Activated T-helper 2 cell treated with anti-CD3 and anti-CD28 coated beads, Interferon-gamma antibody, Interleukin-2, Interleukin-4, amounts not matched to agents 10 μg/mL and 5 μg/mL and 100 μg/mL, durations not matched to agents 14 hours and 24 hours and 36 hours (primary cell): ENCODE results near the gene OPCML. TPM values are rescaled to one million over a fixed set of nuclear protein-coding genes. Genes with fewer than 3 reads are reported as not detected.

Experiments used
- DNase-seq: peaks from one replicate; pipeline ENCODE4 v3.0.0; 2021; ENCODE audit warnings: low spot score
- H3K27ac Mint-ChIP-seq: one replicate; pipeline ENCODE4 v1.8.0; 2021; ENCODE audit warnings: mixed read lengths
- H3K27me3 Mint-ChIP-seq: one replicate; pipeline ENCODE4 v1.8.0; 2021; ENCODE audit warnings: low read depth, mixed read lengths
- H3K36me3 Mint-ChIP-seq: one replicate; pipeline ENCODE4 v1.8.0; 2021; ENCODE audit warnings: low read depth, mixed read lengths
- H3K4me1 Mint-ChIP-seq: one replicate; pipeline ENCODE4 v1.8.0; 2021; ENCODE audit warnings: low read depth, mixed read lengths
- H3K4me3 Mint-ChIP-seq: one replicate; pipeline ENCODE4 v1.8.0; 2021; ENCODE audit warnings: low read depth, mild to moderate bottlenecking, moderate library complexity, mixed read lengths
- H3K9me3 Mint-ChIP-seq: one replicate; pipeline ENCODE4 v1.8.0; 2021; ENCODE audit warnings: mixed read lengths
- intact Hi-C: fragments of 100-400 bp; cut with micrococcal nuclease; formaldehyde crosslinking; loops from one replicate; pipeline ENCODE4 v1.15.1; 2023
- total RNA-seq: library from RNA; stranded (reverse); gene quantifications from 2 replicates; pipeline ENCODE4 v1.2.3, GENCODE V29; 2022

OPCML gene
- total RNA-seq, 1 donor from 2014 or later, result not detected

DNA sequence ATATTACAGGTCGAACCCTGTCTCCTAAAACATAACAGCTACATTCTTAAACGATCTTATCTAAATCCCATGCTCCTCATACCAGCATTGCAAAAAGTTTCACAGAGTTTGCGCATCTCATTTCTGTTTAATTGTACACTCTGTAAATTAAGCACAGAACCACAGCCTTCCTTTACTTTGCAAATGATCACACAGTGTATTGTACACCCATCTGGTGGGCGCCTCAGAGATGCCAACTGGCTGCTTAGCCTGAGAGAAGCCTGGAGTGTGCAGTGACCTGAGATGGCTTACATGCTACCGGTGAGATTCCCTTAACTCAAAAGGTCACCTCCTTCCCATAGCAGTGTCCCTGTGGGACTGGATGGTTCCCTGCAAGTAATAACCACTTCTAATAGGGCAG lies 1077.3 kb downstream of the OPCML start:
- H3K27ac Mint-ChIP-seq, result no peak overlapping the region
- no peaks in the 10 kb centered on the region for H3K27me3 Mint-ChIP-seq
- no peak for DNase-seq
- no peak overlapping the region for H3K4me3 Mint-ChIP-seq
- H3K4me1 Mint-ChIP-seq, result no peaks in the 10 kb centered on the region
- no peaks in the 10 kb centered on the region for H3K36me3 Mint-ChIP-seq
- peaks cover 25% of the 10 kb centered on the region for H3K9me3 Mint-ChIP-seq
- intact Hi-C loops, result no loop called here

DNA sequence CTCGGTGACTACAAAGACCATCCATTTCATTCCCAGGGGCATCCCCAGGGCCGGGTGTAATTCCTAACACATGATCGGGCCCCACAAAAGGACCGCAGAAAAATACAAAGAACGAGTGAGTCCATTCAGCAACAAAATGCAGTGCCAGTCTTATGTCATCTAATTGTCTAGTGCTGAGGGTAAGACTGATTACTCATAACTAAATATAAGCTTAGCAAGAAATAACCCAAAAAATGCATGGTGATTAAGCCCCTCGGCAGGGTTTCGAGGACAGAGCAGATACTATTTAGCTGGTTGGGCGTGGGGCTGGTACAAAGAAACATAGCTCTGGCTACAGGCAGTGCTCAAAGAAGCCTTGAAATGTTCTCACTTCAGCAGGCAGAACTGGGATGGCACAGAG lies 1078.9 kb downstream of the OPCML start:
- no peaks in the 10 kb centered on the region for H3K4me1 Mint-ChIP-seq
- DNase-seq, result no peak
- H3K9me3 Mint-ChIP-seq, result peaks cover 20% of the 10 kb centered on the region
- no peak overlapping the region for H3K27ac Mint-ChIP-seq
- no peaks in the 10 kb centered on the region for H3K27me3 Mint-ChIP-seq
- no peak overlapping the region for H3K4me3 Mint-ChIP-seq
- H3K36me3 Mint-ChIP-seq, result no peaks in the 10 kb centered on the region
- intact Hi-C loops, result no loop called here

DNA sequence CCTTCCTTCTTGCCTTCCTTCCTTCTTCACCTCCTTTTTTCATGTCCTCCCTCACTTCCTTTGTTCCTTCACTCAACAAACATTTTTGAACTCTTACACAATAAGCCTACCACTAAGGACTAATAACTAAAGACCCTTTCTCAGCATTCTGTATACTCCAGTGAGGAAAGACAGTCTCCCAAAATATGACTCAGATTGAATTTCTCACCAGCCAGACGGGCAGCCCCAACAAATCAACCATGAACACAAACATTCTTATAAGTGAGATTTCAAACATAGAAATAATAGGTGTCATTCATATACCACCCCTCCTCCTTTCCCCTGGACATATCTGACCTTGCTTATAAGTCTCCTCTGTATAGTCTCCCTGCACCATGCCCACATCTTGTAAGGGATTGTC lies 1079.7 kb downstream of the OPCML start:
- no peak for DNase-seq
- intact Hi-C loops, result no loop called here
- no peak overlapping the region for H3K27ac Mint-ChIP-seq
- H3K4me1 Mint-ChIP-seq, result no peaks in the 10 kb centered on the region
- no peaks in the 10 kb centered on the region for H3K27me3 Mint-ChIP-seq
- peaks cover 20% of the 10 kb centered on the region for H3K9me3 Mint-ChIP-seq
- no peak overlapping the region for H3K4me3 Mint-ChIP-seq
- no peaks in the 10 kb centered on the region for H3K36me3 Mint-ChIP-seq

DNA sequence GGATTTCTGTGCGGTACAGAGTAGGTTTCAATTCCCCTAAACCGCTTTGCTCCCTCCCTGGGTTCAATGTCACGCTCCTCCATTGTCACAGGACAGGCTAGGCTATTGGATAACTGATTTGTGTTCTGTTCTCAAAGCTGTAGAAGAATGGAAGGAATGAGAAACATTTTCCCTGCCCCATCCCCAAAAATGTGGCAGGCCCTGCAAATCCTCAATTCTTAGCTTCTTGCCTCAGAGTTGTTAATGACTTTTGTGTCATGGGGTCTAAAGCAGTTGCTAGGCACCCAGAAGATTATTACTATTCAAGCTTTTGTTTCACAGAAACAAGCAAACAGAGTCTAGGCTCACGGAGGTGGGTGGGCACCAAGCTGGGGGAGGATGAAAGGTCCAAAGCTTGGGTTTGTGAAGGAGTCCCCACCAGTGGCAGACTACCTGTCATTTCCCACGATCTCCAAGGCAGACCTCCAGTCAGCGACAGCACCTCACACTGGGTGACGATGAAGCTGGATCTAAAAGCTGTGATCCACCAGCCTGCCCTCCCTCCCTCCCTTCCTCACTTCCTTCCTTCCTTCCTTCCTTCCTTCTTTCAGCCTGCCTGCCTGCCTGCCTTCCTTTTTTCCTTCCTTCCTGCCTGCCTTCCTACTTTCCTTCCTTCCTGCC lies 1080.2 kb downstream of the OPCML start:
- intact Hi-C loops, result no loop called here
- Mint-ChIP-seq H3K4me3 (no peak overlapping the region), H3K4me1 (no peaks in the 10 kb centered on the region), H3K36me3 (no peaks in the 10 kb centered on the region), H3K9me3 (peaks cover 20% of the 10 kb centered on the region), H3K27ac (no peak overlapping the region), H3K27me3 (no peaks in the 10 kb centered on the region)
- DNase-seq, result no peak

DNA sequence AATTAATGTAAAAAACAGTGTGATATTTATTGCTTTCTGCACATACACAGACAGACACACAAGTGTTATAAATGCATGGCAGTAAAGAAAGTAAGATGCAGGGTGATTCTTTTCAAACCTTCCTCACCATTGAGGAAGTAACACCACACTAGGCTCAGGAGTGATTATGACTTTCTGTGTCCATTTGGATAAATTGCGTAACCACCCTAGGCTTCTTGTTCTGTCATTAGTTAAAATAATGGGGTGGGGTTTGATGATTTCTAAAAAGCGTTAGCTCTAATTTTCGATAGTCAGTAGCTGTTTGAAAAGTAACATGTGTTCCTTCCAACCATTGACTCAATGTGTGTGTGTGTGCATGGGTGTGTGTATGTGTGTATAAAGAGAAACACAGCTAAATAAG lies 1081.7 kb downstream of the OPCML start:
- DNase-seq, result no peak
- H3K9me3 Mint-ChIP-seq, result peaks cover 16% of the 10 kb centered on the region
- no peak overlapping the region for H3K27ac Mint-ChIP-seq
- no peaks in the 10 kb centered on the region for H3K27me3 Mint-ChIP-seq
- H3K4me1 Mint-ChIP-seq, result no peaks in the 10 kb centered on the region
- intact Hi-C loops, result no loop called here
- no peaks in the 10 kb centered on the region for H3K36me3 Mint-ChIP-seq
- no peak overlapping the region for H3K4me3 Mint-ChIP-seq

DNA sequence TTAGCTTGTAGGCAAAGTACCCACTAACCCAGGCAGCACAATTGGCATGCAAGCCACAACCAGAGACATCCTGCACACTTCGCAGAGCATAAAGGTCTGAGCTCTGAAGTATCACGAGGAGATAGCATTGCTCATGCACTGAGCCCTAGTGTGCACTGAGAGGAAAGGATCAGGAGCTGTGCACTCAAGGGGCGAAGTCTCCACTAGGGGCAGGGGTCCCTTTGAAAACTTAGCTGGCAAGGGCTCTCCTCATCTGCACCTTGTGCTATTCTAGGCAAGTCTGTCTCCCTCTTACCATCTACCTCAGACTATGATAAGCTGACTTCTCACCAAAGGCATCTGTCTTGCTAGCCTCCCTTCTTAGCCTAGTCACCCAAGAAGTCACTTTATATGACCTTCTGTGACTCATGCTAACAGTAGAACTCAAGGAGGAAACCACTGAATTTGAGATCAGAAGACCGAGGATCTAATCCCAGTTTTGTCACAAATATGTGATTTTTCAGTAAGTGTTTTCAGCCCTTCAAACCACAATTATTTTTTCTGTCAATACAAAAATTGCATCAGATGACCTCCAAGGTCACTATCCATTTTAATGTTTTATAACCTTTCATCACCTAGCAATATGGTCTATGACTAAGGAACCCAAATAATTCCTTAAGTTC lies 1083.8 kb downstream of the OPCML start:
- no peak for DNase-seq
- Mint-ChIP-seq H3K27me3 (no peaks in the 10 kb centered on the region), H3K36me3 (no peaks in the 10 kb centered on the region), H3K27ac (no peak overlapping the region), H3K4me3 (no peak overlapping the region), H3K4me1 (no peaks in the 10 kb centered on the region), H3K9me3 (peaks cover 14% of the 10 kb centered on the region)
- intact Hi-C loops, result no loop called here

DNA sequence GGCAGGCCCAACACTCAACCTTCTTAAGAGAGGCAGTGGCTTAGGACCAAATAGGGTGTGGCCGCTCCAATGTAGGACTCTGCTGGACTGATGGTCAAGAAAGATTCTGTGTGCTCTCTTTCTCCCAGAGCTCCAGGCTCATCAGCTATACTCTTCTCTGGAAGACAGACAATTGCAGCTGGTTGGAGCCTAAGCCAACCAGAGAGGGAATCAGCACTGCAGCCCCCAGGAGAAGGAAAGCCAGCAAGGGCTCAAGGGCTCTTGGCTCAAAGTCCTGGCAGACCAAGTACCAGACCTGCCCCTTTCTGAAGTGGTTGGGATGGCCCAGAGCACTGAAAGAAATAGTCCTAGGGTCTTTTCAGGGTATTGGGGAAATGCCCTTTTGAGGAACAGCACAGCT lies 1084.5 kb downstream of the OPCML start:
- H3K27ac Mint-ChIP-seq, result no peak overlapping the region
- peaks cover 10% of the 10 kb centered on the region for H3K9me3 Mint-ChIP-seq
- no peak overlapping the region for H3K4me3 Mint-ChIP-seq
- intact Hi-C loops, result no loop called here
- no peaks in the 10 kb centered on the region for H3K27me3 Mint-ChIP-seq
- H3K4me1 Mint-ChIP-seq, result no peaks in the 10 kb centered on the region
- H3K36me3 Mint-ChIP-seq, result no peaks in the 10 kb centered on the region
- no peak for DNase-seq

DNA sequence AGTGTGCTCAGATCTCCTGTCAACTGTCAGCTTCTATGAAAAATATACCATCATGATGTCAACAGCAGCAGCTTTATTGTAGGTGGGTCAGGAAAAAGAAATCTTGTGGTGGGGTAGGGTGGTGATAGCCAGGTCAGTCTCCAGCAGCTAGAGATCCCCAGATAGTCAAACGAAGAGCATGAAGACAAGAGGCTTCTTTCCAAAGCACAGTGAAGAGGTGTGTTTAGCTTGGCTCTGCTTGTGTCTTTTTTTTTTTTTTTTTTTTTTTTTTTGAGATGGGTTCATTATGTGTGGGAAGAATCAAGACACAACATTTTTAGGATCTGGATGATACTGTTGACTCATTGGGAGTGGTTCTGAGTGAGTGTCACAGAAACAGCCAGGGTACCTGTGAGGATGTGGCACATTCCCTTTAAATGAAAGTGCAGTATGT lies 1086.4 kb downstream of the OPCML start:
- Mint-ChIP-seq H3K4me3 (no peak overlapping the region), H3K27ac (no peak overlapping the region), H3K9me3 (peaks cover 7% of the 10 kb centered on the region), H3K36me3 (no peaks in the 10 kb centered on the region), H3K27me3 (no peaks in the 10 kb centered on the region), H3K4me1 (no peaks in the 10 kb centered on the region)
- intact Hi-C loops, result no loop called here
- no peak for DNase-seq

DNA sequence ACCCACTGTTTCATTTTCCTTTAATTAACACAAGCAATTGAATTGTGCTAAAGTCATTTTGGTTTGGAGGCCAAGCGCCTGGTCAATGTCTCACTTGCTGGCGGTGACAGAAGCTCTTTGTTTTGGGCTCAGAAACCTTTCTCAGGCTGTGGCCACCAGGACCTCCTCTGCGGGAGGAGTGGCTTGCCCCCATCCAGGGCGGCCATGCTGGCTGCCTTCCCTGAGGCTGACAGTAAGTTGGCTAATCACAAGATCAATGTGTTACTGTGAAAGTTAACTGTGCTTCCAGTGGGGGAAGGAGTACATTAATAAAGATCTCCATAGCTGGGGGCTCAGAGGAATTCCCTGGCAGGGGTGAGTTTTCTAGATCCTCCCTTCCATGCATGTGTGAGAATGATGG lies 1087.4 kb downstream of the OPCML start:
- Mint-ChIP-seq H3K27ac (no peak overlapping the region), H3K4me3 (no peak overlapping the region), H3K9me3 (peaks cover 10% of the 10 kb centered on the region), H3K4me1 (no peaks in the 10 kb centered on the region), H3K36me3 (no peaks in the 10 kb centered on the region), H3K27me3 (no peaks in the 10 kb centered on the region)
- DNase-seq, result no peak
- intact Hi-C loops, result no loop called here

DNA sequence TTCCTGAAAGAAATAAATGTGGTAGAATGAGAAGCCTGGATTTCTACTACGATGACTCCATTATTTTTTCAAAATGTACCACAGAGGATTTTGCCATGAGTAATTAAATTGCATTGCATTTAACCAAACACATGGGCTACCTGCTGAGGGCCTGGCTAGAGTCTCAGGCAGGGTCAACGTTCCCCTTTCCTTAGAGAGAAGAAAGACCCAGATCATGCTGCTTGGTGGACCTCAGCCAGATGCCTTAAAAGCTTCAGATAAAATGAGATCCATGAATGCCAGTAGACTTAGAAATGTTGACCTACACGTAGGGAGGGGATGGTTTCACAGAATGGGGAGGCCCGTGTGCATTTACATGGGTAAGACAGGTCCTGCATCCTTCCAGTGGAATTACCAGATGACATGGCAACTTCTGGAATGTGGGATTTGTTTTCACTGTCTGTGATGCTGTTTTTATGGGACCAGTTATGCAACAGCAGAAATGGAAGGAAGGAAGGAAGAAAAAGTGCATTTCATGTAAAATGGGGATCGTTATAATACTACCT lies 1092.5 kb downstream of the OPCML start:
- no peaks in the 10 kb centered on the region for H3K4me1 Mint-ChIP-seq
- DNase-seq, result no peak
- H3K4me3 Mint-ChIP-seq, result no peak overlapping the region
- no peaks in the 10 kb centered on the region for H3K36me3 Mint-ChIP-seq
- H3K9me3 Mint-ChIP-seq, result peaks cover 13% of the 10 kb centered on the region
- H3K27me3 Mint-ChIP-seq, result no peaks in the 10 kb centered on the region
- H3K27ac Mint-ChIP-seq, result no peak overlapping the region
- intact Hi-C loops, result no loop called here

DNA sequence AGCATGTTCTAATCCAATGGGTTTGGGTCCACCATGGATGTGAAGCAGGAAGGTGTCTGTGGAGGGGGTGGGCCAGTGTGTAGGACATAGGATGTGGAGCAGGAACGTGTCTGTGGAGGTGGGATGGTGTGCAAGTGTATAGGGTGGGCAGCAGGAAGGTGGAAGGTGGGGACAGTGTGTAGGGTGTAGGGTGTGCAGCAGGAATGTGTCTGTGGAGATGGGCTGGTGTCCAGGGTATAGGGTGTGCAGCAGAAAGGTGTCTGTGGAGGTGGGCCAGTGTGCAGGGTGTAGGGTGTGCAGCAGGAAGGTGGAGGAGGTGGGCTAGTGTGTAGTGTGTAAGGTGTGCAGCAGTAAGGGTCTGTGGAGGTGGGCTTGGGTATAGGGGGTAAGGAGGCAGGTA lies 1093.9 kb downstream of the OPCML start:
- no peak for DNase-seq
- Mint-ChIP-seq H3K36me3 (no peaks in the 10 kb centered on the region), H3K4me1 (no peaks in the 10 kb centered on the region), H3K27ac (no peak overlapping the region), H3K27me3 (no peaks in the 10 kb centered on the region), H3K4me3 (no peak overlapping the region), H3K9me3 (peaks cover 13% of the 10 kb centered on the region)
- intact Hi-C loops, result no loop called here

DNA sequence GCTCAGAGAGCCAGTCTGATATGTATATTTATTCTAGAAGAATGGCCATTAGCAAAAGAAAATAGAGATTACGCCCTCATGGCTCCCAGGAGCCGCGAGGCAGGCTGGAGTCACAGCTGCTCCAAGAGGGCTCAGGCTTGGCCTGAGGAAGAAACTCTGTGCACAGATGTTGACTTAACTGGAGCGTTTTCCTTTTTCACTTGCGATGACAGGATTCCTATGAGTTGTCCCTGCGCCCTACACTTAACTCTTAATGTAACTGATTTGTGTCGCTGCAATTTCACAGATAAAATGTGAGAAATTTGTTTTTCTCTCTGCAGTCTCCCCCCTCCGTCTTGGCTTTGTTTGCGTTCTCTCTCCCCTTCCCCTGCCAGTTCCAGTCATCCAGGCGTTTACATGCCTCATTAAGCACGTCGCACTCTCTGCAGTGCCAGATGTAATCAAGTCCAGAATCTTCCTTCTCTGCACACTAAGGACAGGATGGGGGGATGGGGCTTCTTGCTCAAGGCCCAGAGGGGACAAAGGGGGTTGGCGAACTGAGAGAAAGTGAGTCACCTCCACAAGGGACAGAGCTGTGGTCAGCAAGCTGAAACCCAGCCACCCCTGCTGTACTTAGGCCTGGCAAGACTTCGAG lies 1101.8 kb downstream of the OPCML start:
- Mint-ChIP-seq H3K36me3 (no peaks in the 10 kb centered on the region), H3K27ac (no peak overlapping the region), H3K4me1 (no peaks in the 10 kb centered on the region), H3K4me3 (no peak overlapping the region), H3K27me3 (no peaks in the 10 kb centered on the region), H3K9me3 (peaks cover 8% of the 10 kb centered on the region)
- intact Hi-C loops, result no loop called here
- DNase-seq, result no peak

DNA sequence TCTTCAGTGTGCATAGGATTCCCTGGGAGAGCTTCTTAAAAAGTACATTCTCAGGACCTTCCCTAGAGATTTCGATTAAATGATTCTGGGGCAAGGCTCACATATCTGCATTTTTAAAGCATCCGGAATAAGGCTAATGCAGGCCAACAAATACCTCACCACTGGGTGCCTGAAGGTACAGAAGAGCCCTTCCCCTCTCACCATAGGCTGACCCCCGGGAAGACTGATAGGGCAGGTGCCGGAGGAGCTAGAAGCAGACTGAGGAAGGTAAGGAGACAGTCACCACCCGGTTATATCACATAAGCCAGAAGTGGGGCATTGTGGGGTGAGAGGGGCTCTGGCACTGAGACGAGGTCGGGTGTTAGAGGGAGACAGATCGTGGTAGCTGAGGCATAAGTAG lies 1102.6 kb downstream of the OPCML start:
- H3K27ac Mint-ChIP-seq, result no peak overlapping the region
- H3K4me3 Mint-ChIP-seq, result no peak overlapping the region
- no peaks in the 10 kb centered on the region for H3K27me3 Mint-ChIP-seq
- no peaks in the 10 kb centered on the region for H3K36me3 Mint-ChIP-seq
- no peak for DNase-seq
- H3K4me1 Mint-ChIP-seq, result no peaks in the 10 kb centered on the region
- intact Hi-C loops, result no loop called here
- peaks cover 8% of the 10 kb centered on the region for H3K9me3 Mint-ChIP-seq
